ENCODE data around the gene ANK3. TPM values are rescaled to one million over a fixed set of nuclear protein-coding genes. Genes with fewer than 3 reads are reported as not detected.
A peak's percentile ranks its signal among the peaks of the same experiment; 100 is the strongest.

The ANK3 gene
- total RNA-seq, 6 experiments from 2014 or later, result 7.8 to 25.7 (median 16.6) TPM

GRCh38 chr10:60138842-60139241, 250.8 kb downstream of the ANK3 start:
- ATAC-seq (no peak), DNase-seq (no peak)
- intact Hi-C loops (cut with DNase I), result no loop called here
- H3K27ac ChIP-seq, result peak overlapping the region in 1 of 3 donors; percentile 8
- no peaks in the 10 kb centered on the region for H3K36me3 ChIP-seq
- no peaks in the 10 kb centered on the region for H3K27me3 ChIP-seq
- H3K9me3 ChIP-seq, result no peaks in the 10 kb centered on the region
- WGBS (ENCODE audit: insufficient coverage, low coverage, low lambda C conversion rate, missing lambda C conversion rate), result 45% methylated on average over 5 of the region's 5 CpGs
- H3K4me1 ChIP-seq, result no peaks in the 10 kb centered on the region
- TF ChIP-seq, protein P1, sequence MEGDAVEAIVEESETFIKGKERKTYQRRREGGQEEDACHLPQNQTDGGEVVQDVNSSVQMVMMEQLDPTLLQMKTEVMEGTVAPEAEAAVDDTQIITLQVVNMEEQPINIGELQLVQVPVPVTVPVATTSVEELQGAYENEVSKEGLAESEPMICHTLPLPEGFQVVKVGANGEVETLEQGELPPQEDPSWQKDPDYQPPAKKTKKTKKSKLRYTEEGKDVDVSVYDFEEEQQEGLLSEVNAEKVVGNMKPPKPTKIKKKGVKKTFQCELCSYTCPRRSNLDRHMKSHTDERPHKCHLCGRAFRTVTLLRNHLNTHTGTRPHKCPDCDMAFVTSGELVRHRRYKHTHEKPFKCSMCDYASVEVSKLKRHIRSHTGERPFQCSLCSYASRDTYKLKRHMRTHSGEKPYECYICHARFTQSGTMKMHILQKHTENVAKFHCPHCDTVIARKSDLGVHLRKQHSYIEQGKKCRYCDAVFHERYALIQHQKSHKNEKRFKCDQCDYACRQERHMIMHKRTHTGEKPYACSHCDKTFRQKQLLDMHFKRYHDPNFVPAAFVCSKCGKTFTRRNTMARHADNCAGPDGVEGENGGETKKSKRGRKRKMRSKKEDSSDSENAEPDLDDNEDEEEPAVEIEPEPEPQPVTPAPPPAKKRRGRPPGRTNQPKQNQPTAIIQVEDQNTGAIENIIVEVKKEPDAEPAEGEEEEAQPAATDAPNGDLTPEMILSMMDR (IDR thresholded peaks at IDR 0.05), result no peak
- TF ChIP-seq POLR2A (IDR thresholded peaks at IDR 0.05), result no peak
- no peak overlapping the region for H3K4me3 ChIP-seq

GRCh38 chr10:60138026-60138425, 251.6 kb downstream of the ANK3 start:
- TF ChIP-seq POLR2A (IDR thresholded peaks at IDR 0.05), result no peak
- TF ChIP-seq, protein P1 (IDR thresholded peaks at IDR 0.05), result no peak

GRCh38 chr10:60137292-60137992, 252.2 kb downstream of the ANK3 start:
- intact Hi-C loops (cut with DNase I), result no loop called here
- WGBS (ENCODE audit: insufficient coverage, low coverage, low lambda C conversion rate, missing lambda C conversion rate), result 70% methylated on average over 2 of the region's 2 CpGs

More at GRCh38 chr10:60138026-60138425, 251.6 kb downstream of the ANK3 start:
- no peaks in the 10 kb centered on the region for H3K36me3 ChIP-seq
- intact Hi-C loops (cut with DNase I), result no loop called here
- ATAC-seq, result no peak
- no peak overlapping the region for H3K4me3 ChIP-seq
- no peaks in the 10 kb centered on the region for H3K9me3 ChIP-seq
- no peak overlapping the region for H3K27ac ChIP-seq
- no peaks in the 10 kb centered on the region for H3K27me3 ChIP-seq
- no peak for DNase-seq
- no peaks in the 10 kb centered on the region for H3K4me1 ChIP-seq

GRCh38 chr10:60135020-60135419, 254.7 kb downstream of the ANK3 start:
- intact Hi-C loops (cut with DNase I), result no loop called here
- Histone ChIP-seq H3K4me1 (no peaks in the 10 kb centered on the region), H3K9me3 (no peaks in the 10 kb centered on the region), H3K27me3 (no peaks in the 10 kb centered on the region), H3K4me3 (no peak overlapping the region), H3K36me3 (no peaks in the 10 kb centered on the region), H3K27ac (no peak overlapping the region)
- ATAC-seq (no peak), DNase-seq (no peak)
- WGBS (ENCODE audit: insufficient coverage, low coverage, low lambda C conversion rate, missing lambda C conversion rate), result 75% methylated on average over 3 of the region's 3 CpGs
- no peak for TF ChIP-seq POLR2A (IDR thresholded peaks at IDR 0.05)
- TF ChIP-seq, protein P1 (IDR thresholded peaks at IDR 0.05), result no peak

More at GRCh38 chr10:60137292-60137992, 252.2 kb downstream of the ANK3 start:
- TF ChIP-seq POLR2A (IDR thresholded peaks at IDR 0.05), result no peak
- TF ChIP-seq, protein P1 (IDR thresholded peaks at IDR 0.05), result no peak
- DNase-seq, result no peak
- H3K27ac ChIP-seq, result no peak overlapping the region
- no peaks in the 10 kb centered on the region for H3K27me3 ChIP-seq
- H3K4me1 ChIP-seq, result no peaks in the 10 kb centered on the region
- H3K36me3 ChIP-seq, result no peaks in the 10 kb centered on the region
- no peak overlapping the region for H3K4me3 ChIP-seq
- H3K9me3 ChIP-seq, result no peaks in the 10 kb centered on the region
- ATAC-seq, result no peak
